Stimulated activated CD8-positive, alpha-beta memory T cell treated with anti-CD3 and anti-CD28 coated beads, Interleukin-7, amount 100 ng/mL, for 24 hours (primary cell): Measurements from ENCODE around the gene RASA3.

Experiments used
- DNase-seq: peaks from one replicate; pipeline ENCODE4 v3.0.0-alpha.2; 2020; ENCODE audit warnings: low read depth

Gene RASA3

DNA sequence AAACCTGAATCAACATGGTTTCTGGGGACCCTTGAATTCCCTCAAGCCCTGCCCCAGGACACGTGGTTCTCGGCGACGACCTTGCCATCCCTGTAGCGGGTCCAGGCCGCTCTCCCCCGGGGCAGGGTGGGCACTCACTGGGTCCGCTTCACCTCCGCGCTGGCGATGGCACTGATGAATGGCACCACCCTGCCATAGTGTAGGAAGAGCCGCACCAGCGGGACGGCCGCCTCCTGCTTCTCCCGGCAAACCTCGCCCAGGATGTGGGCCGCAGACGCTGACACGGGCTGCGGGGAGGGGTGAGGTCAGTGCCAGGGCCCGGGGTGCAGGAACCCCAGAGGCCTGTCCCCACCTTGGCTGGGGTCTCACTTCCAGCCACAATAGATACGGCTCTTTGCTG is 114.5 kb downstream of the RASA3 start:
- DNase-seq: no peak

DNA sequence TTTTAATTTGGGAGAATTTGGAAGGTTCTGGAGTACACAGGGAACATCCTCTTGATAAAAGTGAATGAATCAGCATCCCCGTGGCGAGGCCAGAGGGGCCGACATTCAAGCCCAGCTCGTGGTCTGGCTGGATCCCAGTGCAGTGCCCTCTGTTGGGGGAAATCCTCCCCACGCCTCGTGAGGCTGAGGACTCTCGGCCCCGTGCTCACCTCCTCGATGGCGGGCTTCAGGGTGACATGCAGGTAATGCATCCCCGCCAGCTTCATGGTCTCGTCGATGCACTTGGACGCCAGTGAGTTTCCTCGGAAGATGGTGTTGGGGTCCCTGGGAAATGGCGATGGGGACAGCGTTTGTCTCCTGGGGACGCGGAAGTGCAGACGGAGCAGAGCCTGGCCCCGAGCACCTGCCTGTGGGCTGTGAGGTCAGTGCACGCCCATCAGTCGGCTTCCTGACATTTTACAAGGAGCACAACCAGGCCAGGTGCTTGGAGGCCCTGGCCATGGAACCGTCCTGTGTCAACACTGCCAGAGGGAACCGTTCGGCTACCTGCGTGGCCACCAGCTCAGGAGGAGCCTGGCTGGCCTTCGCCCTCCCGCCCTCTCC is 115.3 kb downstream of the RASA3 start:
- DNase-seq: no peak

DNA sequence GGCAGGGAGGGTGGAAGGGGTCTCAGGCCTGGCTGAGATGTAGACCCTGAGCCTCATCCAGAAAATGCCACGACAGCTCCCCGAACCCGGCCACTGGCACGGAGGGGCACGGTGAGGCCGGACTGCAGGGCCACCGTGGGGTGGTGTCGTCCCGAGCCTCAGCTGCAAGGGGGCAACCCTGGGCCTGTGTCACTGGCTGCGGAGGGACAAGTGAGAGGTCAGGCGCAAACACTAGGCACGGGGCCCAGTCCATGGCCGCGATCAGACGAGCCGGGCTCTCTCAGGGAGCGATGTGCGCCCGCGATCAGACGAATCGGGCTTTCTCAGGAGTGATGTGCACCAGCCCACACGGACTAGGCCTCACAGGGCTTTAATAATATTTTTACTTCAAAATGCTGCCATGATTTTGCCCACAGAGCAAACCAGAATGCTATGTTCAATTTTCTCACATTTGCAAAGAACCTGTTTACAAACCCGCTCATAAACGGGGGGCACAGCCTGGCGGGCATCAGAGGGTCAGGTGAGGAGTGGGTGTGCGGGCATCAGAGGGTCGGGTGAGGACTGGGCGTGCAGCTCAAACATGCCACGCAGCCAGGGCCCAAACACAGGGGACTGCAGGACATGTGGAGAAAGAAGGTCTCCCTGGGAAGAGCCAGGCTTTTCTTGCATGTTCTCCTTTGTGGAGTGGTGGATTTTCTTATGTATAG is 115.9 kb downstream of the RASA3 start:
- no peak for DNase-seq

DNA sequence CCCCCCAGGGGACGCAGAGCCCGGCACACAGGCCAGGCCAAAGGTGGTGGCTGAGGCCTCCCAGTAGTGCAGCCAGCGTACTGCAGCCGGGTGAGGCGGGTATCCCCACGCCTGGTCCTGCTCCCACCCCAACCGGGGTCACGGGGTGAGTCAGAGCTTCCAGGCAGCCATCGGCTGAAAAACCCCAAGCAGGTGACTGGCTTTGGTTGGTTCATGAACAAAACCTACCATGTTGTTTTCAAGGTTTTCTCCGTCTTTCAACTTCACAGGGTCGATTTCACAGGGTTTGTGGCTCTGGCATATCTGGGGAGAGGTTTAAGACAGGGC is 116.5 kb downstream of the RASA3 start:
- DNase-seq: no peak

DNA sequence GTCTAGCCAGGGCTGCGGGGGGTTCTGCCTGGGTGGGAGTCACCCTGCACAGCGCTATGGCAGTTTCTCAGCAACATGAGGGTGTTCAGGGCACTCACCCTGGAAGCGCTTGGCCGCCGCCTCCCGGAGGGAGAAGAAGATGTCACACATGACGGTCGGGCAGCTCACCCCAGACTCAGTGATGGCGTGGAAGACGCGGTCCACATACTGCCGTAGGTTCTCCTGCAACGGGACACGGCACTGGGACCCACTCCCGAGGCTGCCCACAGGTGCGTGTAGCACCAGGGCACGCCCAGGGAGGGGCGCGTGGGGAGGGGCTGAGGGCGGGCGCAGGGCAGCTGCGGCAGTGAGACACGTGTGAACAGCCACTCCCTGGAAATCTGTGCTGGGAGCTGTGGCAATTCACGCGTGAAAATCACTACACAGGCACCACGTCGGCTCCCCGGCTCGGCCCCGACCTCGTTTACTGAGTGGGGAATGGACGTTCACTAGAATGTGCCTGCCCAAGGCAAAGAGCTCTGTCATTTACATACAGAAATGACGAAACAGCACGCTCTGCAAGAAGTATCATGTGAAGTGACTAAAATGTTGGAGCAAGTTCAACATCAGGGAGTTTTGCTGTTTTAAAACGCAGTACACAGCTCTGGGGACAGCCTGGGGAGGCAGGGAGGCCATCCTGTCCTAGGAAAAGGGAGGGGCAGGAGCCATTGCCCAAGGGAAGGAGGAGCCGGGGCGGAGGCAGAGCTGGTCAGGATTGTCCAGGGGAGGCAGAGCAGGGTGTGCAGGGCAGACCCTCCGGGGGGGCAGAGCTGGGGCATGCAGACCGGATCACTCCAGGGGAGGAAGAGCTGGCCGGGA is 117.1 kb downstream of the RASA3 start:
- no peak for DNase-seq

DNA sequence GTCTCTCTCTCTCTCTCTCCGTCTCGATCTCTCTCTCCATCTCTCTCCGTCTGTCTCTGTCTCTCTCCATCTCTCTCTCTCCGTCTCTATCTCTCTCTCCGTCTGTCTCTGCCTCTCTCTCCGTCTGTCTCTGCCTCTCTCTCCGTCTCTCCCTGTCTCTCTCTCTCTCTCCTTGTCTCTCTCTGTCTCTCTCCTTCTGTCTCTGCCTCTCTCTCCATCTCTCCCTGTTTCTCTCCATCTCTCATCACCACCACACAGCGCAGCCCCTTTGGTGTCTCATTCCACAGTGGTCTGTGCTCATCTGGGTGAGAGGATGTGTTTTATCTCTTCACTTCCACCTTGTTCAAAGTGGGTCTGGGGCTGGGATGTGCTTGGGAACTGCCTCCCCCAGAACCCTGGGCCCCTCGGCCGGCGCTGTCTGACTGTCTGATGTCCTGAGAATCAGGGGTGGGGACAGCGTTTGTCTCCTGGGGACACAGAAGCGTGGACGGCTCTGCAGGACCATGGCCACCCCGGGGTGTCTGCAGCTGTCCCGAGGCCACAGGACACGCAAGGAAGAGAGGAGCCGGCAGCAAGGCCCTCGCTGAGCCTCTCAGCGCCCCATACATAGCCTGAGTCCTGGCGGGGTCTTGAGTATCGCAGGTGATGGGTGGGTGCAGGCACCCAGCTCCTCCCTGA is 118.3 kb downstream of the RASA3 start:
- DNase-seq: no peak

DNA sequence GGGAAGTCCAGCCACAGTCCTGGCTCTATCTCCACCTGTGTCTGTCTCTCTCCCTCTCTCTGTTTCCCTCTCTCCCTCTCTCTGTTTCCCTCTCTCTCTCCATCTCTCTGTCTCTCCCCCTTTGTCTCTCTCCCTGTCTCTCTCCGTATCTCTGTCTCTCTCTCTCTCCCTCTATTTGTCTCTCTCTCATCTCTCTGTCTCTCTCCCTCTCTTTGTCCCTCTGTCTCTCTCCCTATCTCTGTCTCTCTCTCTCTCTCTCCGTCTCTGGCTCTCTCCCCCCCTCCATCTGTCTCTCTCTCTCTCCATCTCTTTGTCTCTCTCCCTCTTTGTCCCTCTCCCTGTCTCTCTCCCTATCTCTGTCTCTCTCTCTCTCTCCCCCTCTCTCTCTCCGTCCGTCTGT is 119.1 kb downstream of the RASA3 start:
- no peak for DNase-seq

DNA sequence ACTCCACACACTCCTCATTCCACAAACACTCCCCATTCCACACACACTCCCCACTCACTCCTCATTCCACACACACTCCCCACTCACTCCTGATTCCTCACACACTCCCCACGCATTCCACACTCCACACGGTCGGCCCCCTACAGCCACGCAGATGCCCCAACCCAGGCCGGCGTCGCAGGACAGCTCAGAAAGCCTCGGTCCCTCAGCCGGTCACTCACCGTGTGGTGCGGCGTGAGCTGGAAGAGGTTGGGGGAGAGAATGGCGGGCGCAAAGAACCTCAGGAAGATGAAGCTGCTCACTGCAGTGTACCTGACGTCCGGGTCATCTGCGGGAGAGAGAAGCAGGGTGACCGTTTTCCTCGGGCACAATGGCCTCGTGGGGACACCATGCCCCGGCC is 119.5 kb downstream of the RASA3 start:
- no peak for DNase-seq

DNA sequence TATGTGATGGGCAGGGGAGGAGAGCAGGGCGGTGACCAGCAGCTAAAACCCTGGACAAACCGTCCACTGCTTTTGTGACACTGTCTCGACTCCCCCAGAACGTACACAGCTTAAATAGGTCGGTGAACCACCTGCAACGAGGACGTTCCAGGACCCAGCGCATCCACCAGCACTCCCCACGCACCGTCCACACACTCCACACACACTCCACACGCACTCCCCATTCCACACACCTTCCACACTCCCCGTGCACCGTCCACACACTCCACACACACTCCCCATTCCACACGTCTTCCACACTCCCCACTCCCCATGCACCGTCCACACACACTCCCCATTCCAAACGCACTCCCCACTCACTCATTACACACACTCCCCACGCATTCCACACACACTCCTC is 120.3 kb downstream of the RASA3 start:
- no peak for DNase-seq

DNA sequence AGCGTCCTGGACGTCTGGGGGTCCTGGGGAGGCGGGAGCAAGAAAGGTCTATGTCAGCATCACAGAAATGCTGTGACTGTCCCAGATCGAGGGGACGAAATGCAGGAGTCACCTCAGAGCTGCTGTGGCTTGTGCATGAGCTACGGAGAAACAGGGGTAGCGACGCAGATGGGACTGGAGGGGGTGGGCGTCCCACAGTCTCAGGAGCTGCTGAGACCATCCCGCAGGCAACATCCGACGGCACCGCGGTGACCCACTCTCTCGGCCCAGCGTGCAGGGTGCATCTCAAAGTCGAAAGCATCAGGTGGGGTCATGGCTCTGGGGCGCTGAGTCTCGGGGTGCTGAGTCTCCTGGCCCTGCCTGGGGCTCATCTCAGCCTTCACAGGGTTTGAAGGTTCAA is 121.2 kb downstream of the RASA3 start:
- no peak for DNase-seq

DNA sequence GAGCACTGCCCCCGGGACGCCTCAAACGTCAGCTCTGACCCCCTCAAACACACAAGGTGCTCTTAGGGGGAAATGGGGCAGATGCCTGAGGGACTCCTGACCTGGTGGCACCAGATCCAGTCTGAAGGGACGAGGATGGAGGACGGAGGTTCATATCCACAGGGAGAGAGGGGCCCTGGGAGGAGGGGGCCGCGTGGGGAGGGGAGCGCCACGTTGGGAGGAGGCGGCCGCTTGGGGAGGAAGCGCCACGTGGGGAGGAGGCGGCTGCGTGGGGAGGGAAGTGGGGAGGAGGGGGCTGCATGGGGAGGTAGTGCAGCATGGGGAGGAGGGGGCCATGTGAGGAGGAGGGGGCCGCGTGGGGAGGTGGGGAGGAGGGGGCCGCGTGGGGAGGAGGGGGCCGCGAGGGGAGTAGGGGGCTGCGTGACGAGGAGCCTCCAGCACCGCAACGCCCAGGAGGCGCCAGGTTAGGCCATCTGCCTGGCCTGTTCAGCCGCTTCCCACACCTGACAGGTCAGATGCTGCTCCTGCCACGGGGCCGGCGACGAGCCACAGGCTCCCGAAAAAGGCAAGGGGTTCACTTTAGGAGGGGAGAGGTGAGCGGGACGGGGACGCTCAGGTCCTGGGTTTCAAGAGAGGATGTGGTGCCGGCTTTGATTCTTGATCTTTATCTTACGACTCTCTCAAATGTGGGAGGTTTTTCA is 121.9 kb downstream of the RASA3 start:
- no peak for DNase-seq

DNA sequence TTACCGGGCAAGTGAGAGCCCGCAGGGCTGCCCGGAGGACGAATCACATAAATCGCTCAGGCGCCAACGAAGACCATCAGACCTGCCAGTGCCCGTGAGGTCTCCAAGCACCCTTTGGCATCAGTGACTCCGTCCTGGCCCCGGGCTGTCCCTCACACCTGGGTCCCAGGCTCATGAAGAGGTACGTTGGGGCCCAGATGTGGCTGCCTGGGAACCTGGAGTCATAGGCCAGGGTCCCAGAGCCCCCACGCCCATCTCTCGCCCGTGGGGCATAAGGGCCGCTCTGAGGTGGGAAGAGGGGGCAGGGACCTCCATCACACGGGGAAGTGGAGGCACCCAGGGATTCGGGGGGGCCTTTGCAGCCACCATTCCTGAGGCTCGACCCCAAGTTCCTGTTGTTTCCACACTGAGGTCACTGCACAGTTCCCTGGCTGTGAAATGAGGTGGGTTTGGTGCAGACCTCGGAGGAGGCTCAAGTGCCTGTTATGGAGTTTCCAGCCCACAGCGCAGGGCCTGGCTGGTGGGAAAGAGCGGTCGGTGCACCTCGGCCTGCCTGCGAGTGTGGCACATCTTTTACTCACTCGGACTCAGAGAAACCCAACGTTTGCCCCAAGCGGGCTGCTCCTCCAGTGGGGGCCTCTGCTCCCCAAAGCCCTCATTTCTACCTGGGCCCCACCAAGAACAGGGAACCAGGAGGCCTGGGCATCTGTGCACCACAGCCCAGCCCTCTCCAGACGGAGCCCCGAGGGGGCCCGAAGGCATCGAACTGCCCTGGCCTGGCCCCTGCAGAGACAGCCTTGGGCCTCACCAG is 122.6 kb downstream of the RASA3 start:
- DNase-seq: no peak

DNA sequence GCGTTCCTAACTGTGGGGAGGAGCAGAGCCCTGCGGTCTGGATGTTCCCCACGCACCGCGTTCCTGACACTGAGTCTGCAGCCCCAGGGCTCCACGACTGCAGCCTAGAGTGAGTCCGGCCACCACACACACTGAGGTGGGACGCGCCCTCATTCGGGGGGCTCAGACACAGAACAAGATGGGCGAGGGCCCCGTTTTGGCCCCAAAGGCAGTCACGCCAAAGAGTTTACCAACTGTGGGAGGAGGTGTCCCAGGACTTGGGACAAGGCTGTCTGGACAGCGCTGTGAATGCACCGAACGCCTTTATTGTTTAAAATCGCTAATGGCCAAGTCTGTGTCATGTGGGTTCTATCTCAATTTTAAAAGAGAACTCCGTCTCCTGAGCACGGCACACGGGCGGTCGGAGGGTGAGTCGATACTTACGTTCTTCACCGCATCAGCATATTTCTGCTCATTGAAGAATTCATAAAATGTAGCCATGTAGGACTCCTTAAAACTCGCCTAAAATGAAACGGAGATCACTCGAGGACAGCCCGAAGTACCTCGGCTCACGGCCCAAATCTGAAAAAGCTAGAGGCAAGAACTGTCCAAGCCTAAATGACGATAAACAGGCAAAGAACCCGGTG is 123.3 kb downstream of the RASA3 start:
- no peak for DNase-seq

DNA sequence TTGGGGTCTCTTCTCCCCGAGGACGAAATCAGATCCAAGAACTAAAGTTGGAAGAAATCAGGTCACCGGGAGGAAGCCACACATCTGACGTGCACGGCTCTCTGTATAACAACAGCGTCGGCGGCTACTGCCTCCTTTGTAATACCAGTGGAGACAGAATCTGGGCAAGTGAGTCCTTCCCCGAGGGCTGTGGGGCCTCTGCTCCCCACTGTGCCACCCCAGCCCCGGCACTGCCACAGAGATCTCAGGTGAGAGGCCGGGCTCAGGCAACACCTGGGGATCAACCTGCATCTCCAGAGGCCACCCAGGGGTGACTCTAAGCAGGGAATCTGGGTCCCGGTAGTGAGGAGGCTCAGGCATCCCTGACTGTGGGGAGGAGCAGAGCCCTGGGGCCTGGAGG is 124.9 kb downstream of the RASA3 start:
- DNase-seq: no peak

DNA sequence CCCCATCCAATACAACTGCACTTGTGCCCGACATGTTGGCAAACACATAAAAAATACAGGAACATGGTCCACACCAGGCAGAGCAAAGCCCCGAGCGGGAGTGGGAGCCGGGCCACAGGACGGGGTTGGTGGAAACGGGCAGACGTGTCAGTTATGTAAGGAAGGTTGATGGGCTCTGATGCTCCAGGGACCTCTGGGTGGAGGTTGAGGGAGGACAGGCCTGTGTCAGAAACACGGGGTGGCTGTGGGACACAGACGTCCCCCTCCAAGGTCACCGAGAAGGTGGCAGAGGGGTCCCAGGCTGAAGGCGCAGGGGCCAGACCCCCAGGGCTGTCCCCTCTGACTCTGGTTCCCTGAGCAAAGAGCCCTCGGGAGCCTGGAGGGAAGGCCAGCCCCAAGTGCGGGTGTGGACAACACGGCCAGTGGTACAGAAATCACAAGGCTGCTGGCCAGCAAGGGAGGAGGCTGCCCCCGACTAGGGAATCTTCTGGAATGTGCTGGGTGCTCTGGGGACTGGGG is 127.2 kb downstream of the RASA3 start:
- DNase-seq: no peak

DNA sequence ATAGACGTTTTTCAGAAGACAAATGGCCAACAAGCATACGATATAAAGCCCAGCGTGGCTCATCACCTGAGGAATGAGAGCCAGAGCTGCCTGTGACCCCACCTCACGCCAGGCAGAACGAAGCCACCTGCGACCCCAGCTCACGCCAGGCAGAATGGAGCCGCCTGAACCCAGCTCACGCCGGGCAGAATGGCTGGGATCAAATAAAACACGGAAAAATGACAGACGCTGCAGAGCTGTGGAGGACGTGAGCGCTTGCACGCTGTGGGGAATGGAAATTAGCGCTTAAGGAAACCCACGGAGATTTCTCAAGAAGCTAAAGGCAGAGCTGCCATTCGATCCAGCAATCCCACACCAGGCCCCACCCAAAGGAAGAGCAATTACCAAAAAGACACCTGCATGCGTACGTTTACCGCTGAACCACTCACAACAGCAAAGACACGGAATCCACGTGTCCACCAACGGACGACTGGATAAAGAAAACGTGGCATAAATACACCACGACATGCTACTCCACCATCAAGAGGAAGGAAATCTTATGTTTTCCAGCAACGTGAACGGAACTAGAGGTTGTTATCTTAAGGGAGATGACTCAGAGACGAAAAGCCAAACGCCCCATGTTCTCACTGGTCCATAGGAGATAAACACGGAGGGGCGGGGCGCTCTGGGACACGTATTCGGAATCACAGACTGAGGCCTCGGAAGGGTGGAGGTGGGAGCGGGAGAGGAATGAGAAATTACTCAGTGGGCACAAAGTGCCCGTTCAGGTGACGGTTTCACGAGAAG is 127.8 kb downstream of the RASA3 start:
- DNase-seq: no peak

DNA sequence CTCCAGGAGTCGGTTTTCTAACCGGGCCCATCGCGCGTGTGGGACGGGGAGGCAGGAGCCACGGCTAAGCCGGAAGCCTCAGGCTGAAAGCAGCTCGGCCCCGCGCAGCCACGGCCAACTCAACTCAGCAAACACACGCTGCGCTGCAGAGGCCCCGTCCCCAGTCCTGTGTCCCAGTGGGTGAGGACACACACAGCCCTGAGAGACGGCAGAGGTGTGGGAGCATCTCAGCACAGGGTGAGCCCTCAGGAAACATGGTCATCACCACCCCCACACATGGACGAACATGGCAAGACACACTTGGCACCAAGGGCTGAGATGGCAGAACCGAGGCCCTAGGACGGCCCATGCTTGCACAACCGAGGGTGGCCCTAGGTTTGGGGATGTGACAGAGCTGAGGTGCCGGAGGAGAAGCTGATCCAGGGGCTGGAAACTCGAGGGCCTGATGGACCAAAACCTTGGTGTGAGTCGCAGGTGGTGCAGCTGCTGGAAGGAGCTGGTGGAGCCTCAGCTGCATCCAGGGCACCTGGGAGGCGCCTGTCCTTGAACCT is 129.6 kb downstream of the RASA3 start:
- no peak for DNase-seq

DNA sequence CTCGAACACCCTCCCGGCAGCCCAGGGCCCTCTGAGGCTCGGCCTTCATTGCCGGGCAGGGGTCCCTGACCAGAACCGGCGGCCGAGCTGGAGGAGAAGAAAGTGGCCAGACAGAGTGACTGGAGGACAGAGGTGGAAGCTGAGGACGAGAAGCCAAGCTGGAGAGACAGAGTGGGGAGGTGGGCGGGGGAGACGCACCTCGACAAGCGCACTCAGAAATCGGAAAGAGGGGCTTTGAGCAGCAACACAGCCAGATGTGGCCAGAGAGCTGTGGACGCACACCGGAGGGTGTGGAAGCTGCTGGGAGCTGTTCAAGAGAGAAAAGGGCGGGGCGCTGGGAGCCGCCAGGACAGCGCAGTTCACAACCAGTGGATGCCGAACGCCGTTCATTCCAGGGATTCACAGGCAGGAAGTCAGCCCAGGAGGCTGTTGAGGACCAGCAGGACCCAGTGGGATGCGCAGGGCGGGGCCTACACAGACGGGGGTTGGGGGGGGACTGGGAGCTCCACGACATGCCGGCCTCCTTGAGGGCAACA is 130.3 kb downstream of the RASA3 start:
- DNase-seq: no peak

DNA sequence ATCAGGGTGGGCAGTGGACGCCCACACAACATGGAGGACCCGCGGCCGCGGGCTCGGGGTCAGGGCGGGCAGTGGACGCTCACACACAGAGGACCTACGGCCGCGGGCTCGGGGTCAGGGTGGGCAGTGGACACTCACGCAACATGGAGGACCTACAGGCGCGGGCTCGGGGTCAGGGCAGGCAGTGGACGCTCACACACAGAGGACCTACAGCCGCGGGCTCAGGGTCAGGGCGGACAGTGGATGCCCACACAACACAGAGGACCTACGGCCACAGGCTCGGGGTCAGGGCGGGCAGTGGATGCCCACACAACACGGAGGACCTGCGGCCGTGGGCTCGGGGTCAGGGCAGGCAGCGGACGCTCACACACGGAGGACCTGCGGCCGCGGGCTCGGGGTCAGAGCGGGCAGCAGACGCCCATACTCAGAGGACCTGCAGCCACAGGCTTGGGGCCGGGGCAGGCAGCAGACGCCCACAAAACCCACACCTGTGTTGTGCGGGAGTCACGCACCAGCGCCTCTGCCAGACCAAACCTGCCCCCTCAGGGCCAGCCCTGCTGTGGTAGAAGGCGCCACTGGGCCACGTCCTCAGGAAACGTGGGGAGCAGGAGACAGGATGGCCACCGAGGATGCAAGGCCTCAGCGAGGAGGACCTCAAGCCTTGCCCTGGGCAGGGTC is 131.0 kb downstream of the RASA3 start:
- DNase-seq: no peak
